Stimulated activated CD8-positive, alpha-beta memory T cell treated with anti-CD3 and anti-CD28 coated beads, Interleukin-4, amount 100 ng/mL, for 24 hours (primary cell): ENCODE data around the gene MRPL14.

Experiments
- DNase-seq: peaks from one replicate; pipeline ENCODE4 v3.0.0-alpha.2; 2020; ENCODE audit warnings: low read depth

MRPL14 gene

GRCh38 chr6:44127186-44128019 lies at the start of gene MRPL14, which contains the start of gene TMEM63B:
Gene MRPL14 (minus strand): TSS chr6:44127452. CDS start chr6:44116611, 10,841 bp downstream.
Gene TMEM63B (plus strand): TSS chr6:44127554. CDS start chr6:44134585, 7,031 bp downstream.
- DNase-seq: peak; percentile 86

- DNase-seq: no peak
Measured at GRCh38 chr6:44176130-44176761, 49.0 kb upstream of the MRPL14 start.

GRCh38 chr6:44172731-44173500 lies 45.7 kb upstream of the MRPL14 start:
- DNase-seq: peak; percentile 65

DNA sequence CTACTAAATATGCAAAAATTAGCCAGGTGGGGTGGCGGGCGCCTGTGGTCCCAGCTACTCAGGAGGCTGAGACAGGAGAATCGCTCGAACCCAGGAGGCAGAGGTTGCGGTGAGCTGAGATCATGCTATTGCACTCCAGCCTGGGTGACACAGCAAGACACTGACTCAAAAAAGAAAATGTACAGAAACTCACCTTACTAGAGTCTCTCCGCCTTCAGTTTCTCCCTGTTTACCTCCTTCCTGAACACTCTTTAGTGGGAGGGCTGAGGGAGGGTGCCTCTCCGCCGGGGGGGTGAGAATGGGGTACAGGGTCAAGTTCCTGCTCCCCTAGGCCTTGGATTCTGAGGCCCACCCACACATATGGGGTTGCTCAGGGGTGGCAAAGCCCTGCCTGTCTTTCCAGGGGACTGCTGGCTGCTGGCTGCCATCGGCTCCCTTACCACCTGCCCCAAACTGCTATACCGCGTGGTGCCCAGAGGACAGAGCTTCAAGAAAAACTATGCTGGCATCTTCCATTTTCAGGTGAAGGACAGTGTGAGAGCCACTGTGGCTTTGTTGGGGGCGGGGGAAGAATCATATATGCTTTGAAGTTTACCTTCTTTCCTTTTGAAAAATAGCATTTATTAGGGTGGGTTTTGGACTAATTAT lies 44.8 kb upstream of the MRPL14 start:
- no peak for DNase-seq

DNA sequence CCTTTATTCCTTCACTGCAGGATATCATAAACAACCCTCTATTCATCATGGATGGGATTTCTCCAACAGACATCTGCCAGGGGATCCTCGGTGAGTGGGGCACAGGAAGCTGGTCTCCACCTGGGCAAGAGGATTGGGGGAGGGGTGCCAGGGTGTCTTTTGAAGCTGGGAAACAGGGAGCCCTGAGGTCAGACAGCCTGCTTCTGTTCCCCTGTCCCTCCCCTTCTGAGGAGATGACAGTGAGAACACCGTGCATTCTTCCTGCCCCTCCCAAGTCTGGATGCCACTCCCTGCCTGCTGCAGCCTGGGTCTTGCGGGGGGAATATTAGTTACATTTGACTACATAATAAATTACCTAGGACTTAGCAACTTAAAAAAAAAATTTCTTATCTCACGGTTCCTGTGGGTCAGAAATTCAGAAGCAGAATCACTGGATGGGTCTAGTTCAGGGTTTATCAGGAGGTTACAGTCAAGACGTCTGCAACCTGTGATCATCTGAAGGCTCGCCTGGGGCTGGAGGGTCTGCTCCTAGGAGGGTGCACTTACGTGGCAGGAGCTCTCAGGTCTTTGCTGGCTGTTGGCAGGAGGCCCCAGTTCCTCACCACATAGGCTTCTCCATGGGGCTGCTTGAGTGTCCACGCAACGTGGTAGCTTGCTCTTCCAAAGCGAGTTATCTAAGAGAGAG lies 42.8 kb upstream of the MRPL14 start:
- no peak for DNase-seq

DNA sequence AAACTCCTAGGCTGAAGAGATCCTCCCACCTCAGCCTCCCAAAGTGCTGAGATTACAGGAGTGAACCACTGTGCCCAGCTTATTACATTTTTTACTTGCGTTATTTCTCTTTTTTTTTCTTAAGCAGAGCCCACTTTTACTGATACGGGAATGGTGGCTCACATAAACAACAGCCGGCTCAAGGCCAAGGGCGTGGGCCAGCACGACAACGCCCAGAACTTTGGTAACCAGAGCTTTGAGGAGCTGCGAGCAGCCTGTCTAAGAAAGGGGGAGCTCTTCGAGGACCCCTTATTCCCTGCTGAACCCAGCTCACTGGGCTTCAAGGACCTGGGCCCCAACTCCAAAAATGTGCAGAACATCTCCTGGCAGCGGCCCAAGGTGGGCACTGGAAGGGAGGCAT lies 41.9 kb upstream of the MRPL14 start:
- no peak for DNase-seq

DNA sequence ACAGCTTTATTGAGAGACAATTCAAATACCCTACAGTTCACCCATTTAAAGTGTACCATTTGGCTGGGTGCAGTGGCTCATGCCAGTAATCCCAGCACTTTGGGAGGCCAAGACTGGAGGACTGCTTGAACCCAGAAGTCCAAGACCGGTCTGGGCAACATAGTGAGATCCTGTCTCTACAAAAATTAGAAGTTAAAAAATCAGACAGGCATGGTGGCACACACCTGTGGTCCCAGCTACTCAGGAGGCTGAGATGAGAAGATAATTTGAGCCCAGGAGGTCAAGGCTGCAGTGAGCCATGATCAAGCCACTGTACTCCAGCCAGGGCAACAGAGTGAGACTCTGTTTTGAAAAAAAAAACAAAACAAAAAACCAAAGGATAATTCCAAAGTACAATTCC lies 40.3 kb upstream of the MRPL14 start:
- DNase-seq: no peak

DNA sequence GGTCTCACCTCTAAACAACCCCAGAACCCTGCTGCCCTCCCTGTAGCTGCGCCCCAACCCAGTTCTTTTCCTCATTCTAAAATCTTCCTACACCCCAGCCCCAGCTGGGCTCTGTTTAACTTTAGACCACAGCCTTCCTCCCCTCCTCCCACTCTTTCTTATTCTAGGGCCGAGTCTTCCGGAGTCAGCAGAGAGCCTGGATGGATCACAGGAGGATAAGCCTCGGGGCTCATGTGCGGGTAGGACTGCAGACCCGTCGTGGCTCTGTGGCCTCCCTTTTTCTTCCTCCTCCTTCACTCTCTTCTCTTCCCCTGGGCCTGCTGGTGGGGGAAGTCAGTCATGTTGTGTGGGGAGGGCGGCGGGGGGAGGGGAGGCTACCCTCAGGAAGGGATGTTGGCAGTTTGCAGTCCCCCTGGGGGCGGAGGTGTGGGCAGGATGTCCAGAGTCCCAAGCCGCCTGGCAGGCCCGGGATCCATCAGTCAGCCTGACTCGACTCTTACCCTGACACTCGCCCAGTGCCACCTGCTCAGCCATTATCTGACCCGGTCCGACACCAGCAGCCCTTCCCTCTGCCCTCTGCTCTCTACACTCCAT lies 39.4 kb upstream of the MRPL14 start:
- no peak for DNase-seq

- DNase-seq: no peak
Measured at GRCh38 chr6:44166116-44166515, 38.9 kb upstream of the MRPL14 start.

- no peak for DNase-seq
Measured at GRCh38 chr6:44162876-44163625, 35.8 kb upstream of the MRPL14 start.

- no peak for DNase-seq
Measured at GRCh38 chr6:44161997-44162338, 34.7 kb upstream of the MRPL14 start.

DNA sequence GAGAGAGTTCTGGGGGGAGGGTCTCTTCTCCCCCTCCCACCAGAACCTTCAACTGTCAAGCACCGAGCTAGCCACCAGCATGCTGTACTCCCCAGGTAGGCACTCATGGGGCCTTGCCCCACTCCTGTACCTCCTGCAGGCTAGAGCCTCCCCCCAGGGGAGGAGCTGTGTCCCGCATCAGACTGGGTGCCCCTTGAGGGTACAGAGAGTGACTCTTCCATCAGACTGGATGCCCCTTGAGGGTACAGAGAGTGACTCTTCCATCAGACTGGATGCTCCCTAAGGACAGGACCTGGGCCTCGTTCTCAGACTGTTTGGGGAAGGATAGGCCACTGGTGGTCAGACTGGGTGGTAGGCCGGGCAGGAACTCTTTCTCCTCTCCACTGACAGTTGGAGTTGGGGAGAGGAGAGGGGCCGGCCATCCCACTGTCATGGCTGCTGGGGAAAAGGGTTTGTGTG lies 31.5 kb upstream of the MRPL14 start, which contains the start of gene CAPN11:
CAPN11 (plus strand) TSS at position 51 of the 459 bp plus-strand sequence; CDS start at position 80, 29 bp downstream.
- DNase-seq: no peak

- no peak for DNase-seq
Measured at GRCh38 chr6:44157152-44157521, 29.9 kb upstream of the MRPL14 start.

DNA sequence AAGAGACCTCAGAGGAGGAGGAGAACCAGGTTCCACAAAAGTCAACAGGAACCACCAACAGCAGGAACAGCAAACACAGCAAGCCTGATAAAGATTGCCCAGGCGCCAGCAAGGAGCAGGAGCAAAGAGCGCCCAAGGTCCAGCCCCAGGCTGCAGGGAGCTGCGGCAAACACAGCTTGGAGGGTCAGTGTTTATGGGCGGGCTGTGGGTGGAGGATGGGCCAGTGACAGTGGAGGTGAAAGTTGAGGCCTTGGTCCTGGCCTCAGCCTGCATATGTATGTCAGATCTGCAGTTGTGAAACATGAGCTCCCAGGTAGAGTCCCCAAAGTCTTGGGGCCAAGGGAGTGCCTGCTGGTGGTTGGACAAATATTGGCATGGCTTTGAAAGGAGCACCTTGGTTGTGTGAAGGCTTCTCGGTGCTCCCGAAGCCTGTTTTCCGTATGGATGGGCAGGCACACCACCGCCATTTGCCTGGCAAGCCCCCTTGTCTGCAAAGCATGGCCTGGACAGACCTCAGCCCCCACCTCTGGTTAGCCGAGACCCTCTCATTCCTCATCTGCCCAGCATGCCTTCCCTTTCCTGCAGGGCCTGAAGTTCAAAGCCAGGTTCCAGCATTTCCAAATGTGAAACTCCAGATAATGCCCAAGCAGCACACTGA lies 29.4 kb upstream of the MRPL14 start:
- DNase-seq: no peak

DNA sequence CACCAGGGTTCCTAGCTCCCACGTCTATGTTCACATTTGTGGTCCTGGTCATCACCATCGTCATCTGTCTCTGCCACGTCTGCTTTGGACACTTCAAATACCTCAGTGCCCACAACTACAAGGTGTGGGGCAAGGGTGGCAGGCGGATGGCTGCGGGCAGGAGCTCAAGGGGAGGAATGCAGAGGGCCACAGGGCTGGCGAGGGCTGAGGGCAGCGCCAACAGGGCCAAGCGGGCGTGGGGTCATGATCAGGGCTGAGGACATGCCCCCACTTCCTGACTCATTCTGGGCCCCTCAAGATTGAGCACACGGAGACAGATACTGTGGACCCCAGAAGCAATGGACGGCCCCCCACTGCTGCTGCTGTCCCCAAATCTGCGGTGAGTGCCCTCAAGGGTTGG lies 26.8 kb upstream of the MRPL14 start:
- DNase-seq: no peak

- DNase-seq: no peak
Measured at GRCh38 chr6:44152533-44152932, 25.3 kb upstream of the MRPL14 start.

- no peak for DNase-seq
Measured at GRCh38 chr6:44152109-44152461, 24.8 kb upstream of the MRPL14 start.

GRCh38 chr6:44151348-44152108 lies 24.3 kb upstream of the MRPL14 start:
- DNase-seq: peak; percentile 70

DNA sequence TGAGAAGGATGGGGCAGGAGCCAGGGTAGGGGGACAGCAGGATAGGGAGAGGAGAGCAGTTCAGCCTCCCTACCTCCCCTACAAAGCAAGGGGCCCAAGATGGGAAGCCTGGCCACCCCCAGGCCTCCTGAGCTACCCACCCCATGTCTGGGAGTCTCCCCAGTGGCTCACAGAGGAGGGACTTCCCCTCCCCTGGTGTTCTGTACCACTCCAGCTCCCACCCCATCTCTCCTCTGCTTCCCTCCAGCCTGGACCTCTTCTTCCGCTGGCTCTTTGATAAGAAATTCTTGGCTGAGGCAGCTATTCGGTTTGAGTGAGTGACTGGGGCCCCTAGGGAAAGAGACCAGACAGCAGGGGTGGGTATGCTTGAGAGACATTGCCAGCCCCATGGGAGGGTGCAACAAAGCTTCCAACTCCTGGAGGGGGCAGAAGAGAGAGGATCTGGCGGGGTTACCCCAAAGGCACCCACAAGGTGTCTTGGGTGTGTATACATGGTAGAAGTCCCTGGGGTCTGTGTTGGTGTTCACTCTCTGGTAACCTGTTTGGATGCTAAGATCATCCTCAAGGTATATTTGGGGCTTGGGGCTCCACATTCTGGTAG lies 23.2 kb upstream of the MRPL14 start:
- DNase-seq: no peak
